Bone marrow (tissue), 2 donors: ENCODE results near the gene SLC18B1.

Experiments
- DNase-seq, 2 donors: peaks; one replicate each; lab custom pipeline; 2025; lab: John Stamatoyannopoulos, UW

The SLC18B1 gene

DNA sequence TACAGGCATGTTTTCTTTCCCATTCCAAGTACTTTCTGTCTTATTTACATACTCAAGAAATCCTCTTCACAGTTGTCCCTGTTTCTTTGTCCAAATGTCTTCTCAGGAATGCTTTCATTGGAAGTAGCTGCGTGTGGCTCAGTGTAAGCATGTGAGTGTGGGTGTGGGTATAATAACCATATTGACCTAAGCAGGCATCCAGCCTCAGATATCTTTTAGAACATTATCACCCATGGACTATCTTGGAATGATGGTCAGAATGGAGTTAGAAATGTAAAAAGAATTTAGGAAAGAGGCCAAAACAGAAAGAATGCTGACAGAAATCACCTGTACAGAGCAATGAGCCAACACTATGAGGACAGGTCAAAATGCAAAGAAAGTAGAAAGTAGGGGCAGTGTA lies 57.2 kb downstream of the SLC18B1 start:
- DNase-seq, result no peak

- DNase-seq, result no peak
Observed at GRCh38 chr6:132736239-132736638, 62.2 kb downstream of the SLC18B1 start.

GRCh38 chr6:132734694-132735236 lies 63.7 kb downstream of the SLC18B1 start:
- no peak for DNase-seq

DNA sequence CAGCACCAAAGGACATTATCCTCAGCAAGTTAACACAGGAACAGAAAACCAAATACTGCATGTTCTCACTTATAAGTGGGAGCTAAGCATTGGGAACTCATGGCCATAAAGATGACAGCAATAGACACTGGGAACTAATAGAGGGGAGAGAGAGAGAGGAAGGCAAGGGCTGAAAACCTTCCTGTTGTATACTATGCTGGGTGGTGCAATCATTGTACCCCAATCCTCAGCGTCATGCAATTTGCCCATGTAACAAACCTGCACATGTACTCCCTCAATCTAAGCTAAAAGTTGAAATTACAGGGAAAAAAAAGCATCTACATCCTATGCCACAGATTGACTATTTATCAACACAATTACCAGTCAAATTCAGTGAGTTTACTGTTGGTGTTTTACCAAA lies 64.6 kb downstream of the SLC18B1 start:
- no peak for DNase-seq

DNA sequence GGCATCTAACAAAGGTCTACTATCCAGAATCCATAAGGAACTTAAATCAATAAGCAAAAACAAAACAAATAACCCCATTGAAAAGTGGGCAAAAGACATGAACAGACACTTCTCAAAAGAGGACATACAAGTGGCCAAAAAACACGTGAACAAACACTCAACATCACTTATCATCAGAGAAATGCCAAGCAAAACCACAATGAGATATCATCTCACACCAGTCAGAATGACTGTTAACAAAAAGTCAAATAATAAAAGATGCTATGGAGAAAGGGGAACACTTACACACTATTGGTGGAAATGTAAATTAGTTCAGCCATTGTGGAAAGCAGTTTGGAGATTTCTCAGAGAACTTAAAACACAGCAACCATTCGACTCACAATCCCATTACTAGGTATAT lies 65.2 kb downstream of the SLC18B1 start:
- no peak for DNase-seq

DNA sequence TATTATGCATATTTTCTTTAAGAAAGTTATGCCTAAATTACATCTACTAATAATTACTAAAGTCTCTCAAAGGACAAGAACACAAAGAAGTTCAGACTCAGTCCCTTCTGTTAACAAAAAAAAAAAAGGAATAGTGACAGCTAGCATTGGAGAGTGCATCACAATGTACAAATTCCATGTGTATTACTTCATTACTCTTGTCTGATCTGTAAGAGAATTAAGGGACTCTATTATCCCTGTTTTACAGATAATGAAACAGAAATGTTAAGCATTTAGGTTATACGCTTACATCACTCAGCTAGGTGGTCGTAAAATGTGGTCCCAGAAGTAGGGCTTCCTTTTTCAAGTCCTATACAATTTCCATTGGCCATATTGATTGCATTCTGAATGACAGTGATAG lies 67.4 kb downstream of the SLC18B1 start:
- DNase-seq, result no peak

DNA sequence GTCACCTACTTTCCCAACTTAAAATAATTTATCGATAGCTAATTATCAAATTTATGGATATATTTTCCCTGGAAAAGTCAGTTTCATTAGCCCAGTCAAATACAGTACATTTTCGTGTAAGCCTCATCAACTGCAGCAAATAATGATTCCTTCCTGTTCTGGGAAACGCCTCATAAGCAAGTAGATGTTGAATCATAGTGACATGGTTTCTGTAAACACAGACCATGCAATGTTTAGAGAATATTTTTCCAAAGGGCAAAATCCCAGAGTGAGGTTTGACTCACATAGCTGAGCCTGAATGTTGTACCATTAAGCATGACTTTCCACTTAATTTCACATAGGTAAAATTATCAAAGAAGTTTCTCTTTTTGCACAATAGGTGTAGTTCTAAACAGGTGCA lies 67.9 kb downstream of the SLC18B1 start:
- no peak for DNase-seq

- no peak for DNase-seq
Observed at GRCh38 chr6:132728616-132729015, 69.8 kb downstream of the SLC18B1 start.

DNA sequence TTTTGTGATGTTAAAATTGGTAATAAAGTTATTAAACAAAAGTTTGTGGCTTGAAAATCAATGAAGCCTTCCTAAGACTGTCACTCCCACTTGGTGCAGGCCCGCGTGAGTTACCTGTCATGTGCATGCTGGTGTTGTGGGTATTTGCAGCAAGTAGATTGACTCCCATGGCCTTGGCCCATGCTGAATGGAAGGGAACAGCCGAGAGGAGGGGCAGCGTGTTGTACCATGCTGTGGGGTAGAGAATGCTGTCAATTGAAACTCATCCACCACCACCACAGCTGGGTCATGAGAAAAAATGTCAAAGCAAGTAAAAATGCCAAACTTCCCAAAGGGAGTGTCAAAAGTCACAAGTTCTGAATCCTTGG lies 71.8 kb downstream of the SLC18B1 start:
- no peak for DNase-seq

DNA sequence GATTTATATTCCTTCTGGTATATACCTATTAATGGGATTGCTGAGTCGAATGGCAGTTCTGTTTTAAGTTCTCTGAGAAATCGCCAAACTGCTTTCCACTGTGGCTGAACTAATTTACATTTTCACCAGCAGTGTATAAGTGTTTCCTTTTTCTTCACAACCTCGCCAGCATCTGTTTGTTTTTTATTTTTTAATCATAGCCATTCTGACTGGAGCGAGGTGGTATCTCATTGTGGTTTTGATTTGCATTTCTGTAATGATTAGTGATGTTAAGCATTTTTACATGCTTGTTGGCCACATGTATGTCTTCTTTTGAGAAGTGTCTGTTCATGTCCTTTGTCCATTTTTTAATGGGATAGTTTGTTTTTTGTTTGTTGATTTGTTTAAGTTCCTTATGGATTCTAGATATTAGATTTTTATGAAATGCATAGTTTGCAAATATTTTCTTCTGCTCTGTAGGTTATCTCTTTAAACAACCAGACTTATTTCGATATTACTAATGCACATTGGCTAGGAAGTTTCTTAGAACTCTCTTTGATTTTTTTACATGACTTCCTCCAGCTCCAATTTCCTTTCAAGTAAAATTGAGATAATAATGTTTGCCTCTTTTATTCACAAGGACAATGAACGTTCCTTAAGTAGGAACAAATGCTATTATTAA lies 72.4 kb downstream of the SLC18B1 start:
- DNase-seq, result no peak

- DNase-seq, result no peak
Observed at GRCh38 chr6:132725471-132725870, 73.0 kb downstream of the SLC18B1 start.

- no peak for DNase-seq
Observed at GRCh38 chr6:132719736-132720448, 78.5 kb downstream of the SLC18B1 start.
